ENCODE results near the gene FZR1. TPM values are rescaled to one million over a fixed set of nuclear protein-coding genes. Genes with fewer than 3 reads are reported as not detected.

Gene FZR1
- total RNA-seq, 2 experiments from 2014 or later = 39.9 to 40.9 TPM

DNA sequence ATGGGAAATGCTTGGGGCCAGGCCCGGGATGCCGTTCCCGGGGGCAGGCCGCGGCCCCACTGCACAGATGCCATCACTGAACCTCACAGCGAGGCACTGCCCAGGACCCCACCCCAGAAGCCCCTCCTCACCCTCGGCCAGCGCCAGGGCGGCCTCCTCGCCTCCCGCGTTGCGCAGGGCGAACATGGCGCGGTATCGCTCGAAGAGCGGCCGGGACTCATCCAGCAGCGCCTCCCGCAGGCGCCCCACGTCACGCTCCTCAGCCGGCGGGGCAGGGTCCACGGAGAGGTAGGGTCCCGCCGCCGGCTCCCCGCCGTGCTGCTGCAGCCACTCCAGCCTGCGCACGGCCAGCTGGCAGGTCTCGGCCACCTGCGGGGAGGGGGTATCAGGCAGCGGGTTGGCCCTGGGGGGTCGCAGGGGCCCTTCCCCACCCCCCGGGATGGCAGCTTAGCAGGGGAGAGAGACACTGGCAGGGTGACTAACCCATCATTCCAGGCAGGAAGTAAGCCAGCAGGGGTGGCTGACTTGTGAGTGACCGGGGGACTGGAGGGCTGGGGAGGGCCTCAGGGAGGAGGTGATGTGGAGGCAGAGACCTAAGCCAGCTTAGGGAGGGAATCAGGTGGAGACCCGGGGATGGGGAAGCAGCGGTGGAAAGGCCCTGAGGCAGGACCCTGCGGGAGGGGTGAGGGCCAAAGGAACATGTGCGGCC, 13.8 kb upstream of the FZR1 start:
- ATAC-seq = no peak
- intact Hi-C loops (cut with micrococcal nuclease) = no loop called here
- Mint-ChIP-seq H3K4me3 (no peak overlapping the region), H3K36me3 (ENCODE audit: low read depth) (peaks cover 17% of the 10 kb centered on the region), H3K27ac (no peak overlapping the region), H3K9me3 (no peaks in the 10 kb centered on the region), H3K4me1 (ENCODE audit: low read depth) (peaks cover 12% of the 10 kb centered on the region), H3K27me3 (no peaks in the 10 kb centered on the region)
- TF ChIP-seq, protein P1, sequence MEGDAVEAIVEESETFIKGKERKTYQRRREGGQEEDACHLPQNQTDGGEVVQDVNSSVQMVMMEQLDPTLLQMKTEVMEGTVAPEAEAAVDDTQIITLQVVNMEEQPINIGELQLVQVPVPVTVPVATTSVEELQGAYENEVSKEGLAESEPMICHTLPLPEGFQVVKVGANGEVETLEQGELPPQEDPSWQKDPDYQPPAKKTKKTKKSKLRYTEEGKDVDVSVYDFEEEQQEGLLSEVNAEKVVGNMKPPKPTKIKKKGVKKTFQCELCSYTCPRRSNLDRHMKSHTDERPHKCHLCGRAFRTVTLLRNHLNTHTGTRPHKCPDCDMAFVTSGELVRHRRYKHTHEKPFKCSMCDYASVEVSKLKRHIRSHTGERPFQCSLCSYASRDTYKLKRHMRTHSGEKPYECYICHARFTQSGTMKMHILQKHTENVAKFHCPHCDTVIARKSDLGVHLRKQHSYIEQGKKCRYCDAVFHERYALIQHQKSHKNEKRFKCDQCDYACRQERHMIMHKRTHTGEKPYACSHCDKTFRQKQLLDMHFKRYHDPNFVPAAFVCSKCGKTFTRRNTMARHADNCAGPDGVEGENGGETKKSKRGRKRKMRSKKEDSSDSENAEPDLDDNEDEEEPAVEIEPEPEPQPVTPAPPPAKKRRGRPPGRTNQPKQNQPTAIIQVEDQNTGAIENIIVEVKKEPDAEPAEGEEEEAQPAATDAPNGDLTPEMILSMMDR (IDR thresholded peaks at IDR 0.05) = no peak
- CTCF ChIA-PET = no interaction called here
- no peak for DNase-seq
- POLR2A ChIA-PET = no interaction called here

DNA sequence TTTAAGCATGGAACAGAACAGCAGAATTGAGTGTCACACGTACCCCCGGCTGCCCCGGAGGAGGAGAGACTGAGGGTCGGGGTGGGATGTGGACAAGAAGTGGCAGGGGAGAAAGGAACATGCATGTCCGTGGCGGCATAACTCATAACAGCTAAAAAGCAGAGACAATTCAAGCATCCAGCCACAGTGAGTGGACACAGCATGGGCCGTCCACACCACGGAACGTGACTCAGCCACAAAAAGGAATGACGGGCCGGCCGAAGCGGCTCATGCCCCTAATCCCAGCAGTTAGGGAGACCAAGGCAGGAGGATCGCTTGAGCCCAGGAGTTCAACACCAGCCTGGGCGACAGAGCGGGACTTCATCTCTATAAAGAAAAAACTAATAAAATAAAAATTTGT, 13.2 kb upstream of the FZR1 start:
- Mint-ChIP-seq H3K4me1 (ENCODE audit: low read depth) (peaks cover 14% of the 10 kb centered on the region), H3K27ac (no peak overlapping the region), H3K9me3 (no peaks in the 10 kb centered on the region), H3K36me3 (ENCODE audit: low read depth) (peaks cover 19% of the 10 kb centered on the region), H3K27me3 (no peaks in the 10 kb centered on the region), H3K4me3 (no peak overlapping the region)
- ATAC-seq (no peak), DNase-seq (no peak)
- ChIA-PET POLR2A (no interaction called here), CTCF (no interaction called here)
- intact Hi-C loops (cut with micrococcal nuclease) = no loop called here
- TF ChIP-seq, protein P1 (IDR thresholded peaks at IDR 0.05) = no peak

DNA sequence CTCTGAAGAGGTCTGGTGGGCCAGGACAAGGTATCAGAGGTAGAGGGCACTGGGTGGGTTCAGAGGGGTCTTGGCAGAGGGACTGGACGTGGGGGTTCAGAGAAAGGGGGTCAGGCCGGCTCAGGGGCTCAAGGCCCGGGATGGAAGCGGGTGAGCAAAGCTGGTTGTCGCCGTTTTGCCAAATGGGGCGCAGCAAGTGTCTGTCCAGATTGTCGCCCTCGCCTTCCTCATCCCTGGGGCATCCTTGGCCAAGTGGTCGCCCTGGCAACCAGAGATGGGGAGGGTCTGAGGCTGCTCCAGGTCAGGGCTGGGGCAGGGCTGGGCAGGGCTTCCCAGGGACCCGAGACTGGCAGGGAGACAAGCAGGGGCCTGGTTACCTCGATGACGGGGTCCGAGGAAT, 12.5 kb upstream of the FZR1 start:
- Mint-ChIP-seq H3K4me3 (no peak overlapping the region), H3K9me3 (no peaks in the 10 kb centered on the region), H3K27ac (no peak overlapping the region), H3K27me3 (no peaks in the 10 kb centered on the region), H3K36me3 (ENCODE audit: low read depth) (peaks cover 21% of the 10 kb centered on the region), H3K4me1 (ENCODE audit: low read depth) (peaks cover 14% of the 10 kb centered on the region)
- CTCF ChIA-PET = interaction anchor here (1.0 to 1.8 kb wide), 2 partner anchors 9 to 21 kb away, joined by 4 to 10 read pairs; no protein-coding TSS in a partner anchor
- POLR2A ChIA-PET = interaction anchor here (1.8 kb wide), 1 partner anchor 14 kb away, joined by 6 read pairs; the partner anchor contains the start of gene SMIM24
- no peak for DNase-seq
- TF ChIP-seq, protein P1 (IDR thresholded peaks at IDR 0.05) = no peak
- intact Hi-C loops (cut with micrococcal nuclease) = no loop called here
- ATAC-seq = no peak

DNA sequence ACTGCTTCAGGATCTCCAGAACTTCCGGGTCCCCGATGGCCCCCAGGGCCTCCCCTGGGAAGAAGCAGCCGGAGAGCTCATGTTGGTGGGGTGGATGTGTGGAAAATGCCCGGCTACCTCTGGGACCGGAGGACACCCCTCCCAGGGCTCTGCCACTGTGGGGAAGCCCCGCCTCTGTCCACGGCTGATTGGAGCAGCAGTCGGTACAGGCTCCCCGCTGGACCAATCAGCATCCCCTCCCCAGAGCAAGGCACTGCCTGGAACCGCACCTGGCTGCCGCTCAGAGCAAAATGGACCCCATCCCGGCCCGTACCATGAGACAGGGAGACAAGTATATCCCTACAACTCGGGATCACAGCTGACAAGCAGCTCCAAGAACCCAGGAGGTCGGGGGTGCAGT, 12.1 kb upstream of the FZR1 start:
- POLR2A ChIA-PET = interaction anchor here (0.9 to 1.8 kb wide), 2 partner anchors 14 to 15 kb away, joined by 5 to 6 read pairs; partner anchors contain the start of gene SMIM24
- Mint-ChIP-seq H3K36me3 (ENCODE audit: low read depth) (peaks cover 22% of the 10 kb centered on the region), H3K4me1 (ENCODE audit: low read depth) (peaks cover 16% of the 10 kb centered on the region), H3K27ac (peak overlapping the region; percentile 5), H3K27me3 (no peaks in the 10 kb centered on the region), H3K4me3 (no peak overlapping the region), H3K9me3 (no peaks in the 10 kb centered on the region)
- ATAC-seq (peak; percentile 83), DNase-seq (peak; percentile 64)
- intact Hi-C loops (cut with micrococcal nuclease) = no loop called here
- TF ChIP-seq, protein P1 (IDR thresholded peaks at IDR 0.05) = no peak
- CTCF ChIA-PET = interaction anchor here (1.0 to 1.8 kb wide), 3 partner anchors 9 to 189 kb away, joined by 4 to 10 read pairs (median 5); no protein-coding TSS in a partner anchor

DNA sequence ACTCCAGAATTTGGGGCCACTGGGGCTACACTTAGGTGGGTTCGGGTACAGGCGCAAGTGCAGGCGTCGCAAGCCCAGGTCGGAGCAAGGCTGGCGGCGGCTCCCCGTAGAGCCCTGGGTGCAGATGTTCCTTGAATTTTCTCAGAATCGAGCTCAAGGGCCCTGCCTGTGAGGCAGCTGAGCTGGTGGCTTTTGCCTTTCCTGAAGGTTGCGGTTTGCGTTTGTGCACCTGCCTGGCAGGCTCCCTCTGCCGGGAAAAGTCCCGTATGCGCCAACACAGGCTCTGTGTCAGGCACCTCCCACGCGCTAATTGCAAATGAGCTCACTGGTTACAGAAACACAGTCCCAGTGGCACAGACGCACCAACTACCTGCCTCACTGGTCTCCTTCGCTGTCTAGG, 11.6 kb upstream of the FZR1 start:
- no peak overlapping the region for H3K4me3 Mint-ChIP-seq
- no peaks in the 10 kb centered on the region for H3K27me3 Mint-ChIP-seq
- DNase-seq (peak; percentile 76), ATAC-seq (peak; percentile 73)
- H3K27ac Mint-ChIP-seq = peak overlapping the region; percentile 57
- TF ChIP-seq, protein P1 (IDR thresholded peaks at IDR 0.05) = no peak
- no peaks in the 10 kb centered on the region for H3K9me3 Mint-ChIP-seq
- intact Hi-C loops (cut with micrococcal nuclease) = no loop called here
- ChIA-PET POLR2A (interaction anchor here (0.5 to 1.8 kb wide), 4 partner anchors 13 to 30 kb away, joined by 3 to 6 read pairs (median 4); partner anchors contain the start of gene SMIM24), CTCF (interaction anchor here (1.0 to 1.8 kb wide), 3 partner anchors 9 to 190 kb away, joined by 4 to 10 read pairs (median 5); no protein-coding TSS in a partner anchor)
- H3K4me1 Mint-ChIP-seq (ENCODE audit: low read depth) = peaks cover 19% of the 10 kb centered on the region
- H3K36me3 Mint-ChIP-seq (ENCODE audit: low read depth) = peaks cover 24% of the 10 kb centered on the region
